VCaP (cell line): ENCODE results near the gene AGRN.

Experiments
- H3K27ac ChIP-seq: fragments of 450-650 bp; 2 replicates; pipeline ENCODE4 v1.5.1; 2017
- CTCF ChIP-seq: fragments of 450-650 bp; conservative IDR thresholded peaks from 2 replicates; pipeline ENCODE4 v1.5.1; 2017; ENCODE audit warnings: mild to moderate bottlenecking, moderate library complexity

Gene AGRN

GRCh38 chr1:996851-997712, 22.8 kb upstream of the AGRN start:
- TF ChIP-seq CTCF = no peak
- H3K27ac ChIP-seq = no peak overlapping the region

- no peak overlapping the region for H3K27ac ChIP-seq
- no peak for TF ChIP-seq CTCF
Measured at GRCh38 chr1:997713-997992, 22.3 kb upstream of the AGRN start.

- no peak for TF ChIP-seq CTCF
- H3K27ac ChIP-seq = peak overlapping the region; percentile 95
Measured at GRCh38 chr1:997993-998744, 21.8 kb upstream of the AGRN start.

DNA sequence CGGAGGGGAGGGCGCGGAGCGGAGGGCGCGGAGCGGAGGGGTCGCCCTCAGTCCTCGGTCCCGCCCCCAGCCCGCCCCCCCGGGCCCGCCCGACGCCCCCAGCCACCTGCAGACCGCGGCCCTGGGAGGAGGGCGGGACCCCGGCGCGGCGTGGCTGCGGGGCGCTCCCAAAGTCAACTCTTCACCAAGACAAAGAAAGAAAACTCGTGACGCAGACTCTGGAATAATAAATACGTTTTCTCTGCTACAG, 21.2 kb upstream of the AGRN start:
- peak overlapping the region; percentile 95 for H3K27ac ChIP-seq
- no peak for TF ChIP-seq CTCF

GRCh38 chr1:998995-999724, 20.8 kb upstream of the AGRN start:
- TF ChIP-seq CTCF = 0 out of 2 replicates have a peak, but pooled peaks have one; percentile 9
- H3K27ac ChIP-seq = peak overlapping the region; percentile 95

- H3K27ac ChIP-seq = peak within 1 kb of the TSS; percentile 95
- no peak for TF ChIP-seq CTCF
Measured at GRCh38 chr1:999725-1000356, 20.1 kb upstream of the AGRN start, which contains the start of gene HES4. HES4 (minus strand) TSS chr1:1000097; CDS start chr1:999973, 124 bp downstream.
